Caki2 (cell line): ENCODE data around the gene DNAI1. TPM values are rescaled to one million over a fixed set of nuclear protein-coding genes. Genes with fewer than 3 reads are reported as not detected.

ENCODE experiments used
- DNase-seq: peaks from one replicate; pipeline ENCODE4 v3.0.0-alpha.2; 2015; ENCODE audit warnings: low read depth
- in situ Hi-C: cut with HindIII; loops from 2 replicates; pipeline ENCODE4 v1.10.0; 2016; ENCODE audit warnings: low sequenced_read_pairs, low pct_unique_long_range_greater_than_20kb, mixed read lengths
- total RNA-seq: library from RNA; depleted of rRNA; stranded (reverse); fragments of >200 nt; shearing (Covaris generic); gene quantifications from 2 replicates; pipeline ENCODE4 v1.2.3, GENCODE V29; 2014; ENCODE audit warnings: low replicate concordance

Gene DNAI1
- total RNA-seq, 1 experiment from 2014 or later = not detected

DNA sequence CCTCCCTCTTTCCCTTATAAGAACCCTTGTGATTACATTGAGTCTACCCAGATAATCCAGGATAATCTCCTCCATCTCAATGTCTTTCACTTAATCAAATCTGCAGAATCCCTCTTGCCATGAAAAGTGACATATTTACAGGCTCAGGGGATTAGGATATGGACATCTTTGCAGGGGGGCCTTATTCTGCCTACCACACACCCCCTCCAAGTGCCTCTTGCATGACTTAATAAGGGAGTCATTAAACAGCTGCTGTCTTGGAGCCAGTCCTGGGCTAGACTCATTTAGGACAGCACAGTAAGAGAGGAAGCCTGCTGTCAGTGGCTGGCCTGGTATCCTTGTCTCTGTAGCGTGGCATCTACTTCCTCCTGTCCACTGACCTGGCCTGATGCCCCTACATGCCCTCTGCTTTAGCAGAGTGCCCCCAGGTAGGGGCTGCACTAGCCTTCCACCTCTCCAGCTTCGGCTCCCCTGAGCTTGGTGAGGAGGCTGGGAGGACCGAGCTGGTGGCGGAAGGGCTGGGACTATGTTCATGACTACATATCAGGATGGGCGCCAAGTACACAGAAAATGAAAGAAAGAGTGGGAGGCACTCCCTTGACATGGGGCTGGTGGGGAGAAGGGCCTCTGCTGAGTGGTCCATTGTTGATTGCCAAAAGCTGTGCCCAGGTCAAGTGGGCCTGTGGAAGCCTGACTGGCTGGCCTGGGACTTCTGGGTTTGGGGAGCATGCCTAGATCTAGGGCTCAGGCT lies 46.9 kb downstream of the DNAI1 start:
- in situ Hi-C loops = no loop called here
- no peak for DNase-seq

- in situ Hi-C loops = no loop called here
- DNase-seq = no peak
Measured at GRCh38 chr9:34506623-34507022, 48.0 kb downstream of the DNAI1 start.

- no peak for DNase-seq
- in situ Hi-C loops = no loop called here
Measured at GRCh38 chr9:34507556-34507955, 49.0 kb downstream of the DNAI1 start.

GRCh38 chr9:34507966-34508365 lies 49.4 kb downstream of the DNAI1 start:
- in situ Hi-C loops = no loop called here
- DNase-seq = no peak

- DNase-seq = no peak
- in situ Hi-C loops = no loop called here
Measured at GRCh38 chr9:34508463-34508862, 49.9 kb downstream of the DNAI1 start.

DNA sequence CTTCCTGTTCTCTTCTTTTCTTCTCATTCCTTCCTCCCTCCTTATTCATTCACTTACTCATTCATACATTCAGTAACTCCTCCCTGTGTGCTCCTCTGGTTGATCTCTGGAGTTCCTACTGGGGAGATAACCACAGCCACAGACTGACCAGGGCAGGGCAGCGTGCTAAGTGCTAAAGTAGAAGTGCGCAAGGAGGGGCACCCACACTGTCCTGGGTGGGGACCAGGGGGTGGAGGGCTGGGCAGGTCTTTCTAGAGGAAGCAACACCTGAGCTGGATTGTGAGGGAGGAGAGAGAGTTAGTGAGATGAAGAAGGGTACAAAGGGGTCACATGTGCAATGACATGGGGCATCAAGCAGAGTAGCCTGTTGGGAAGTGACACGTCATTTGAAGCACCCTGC lies 50.3 kb downstream of the DNAI1 start:
- DNase-seq = no peak
- in situ Hi-C loops = no loop called here

DNA sequence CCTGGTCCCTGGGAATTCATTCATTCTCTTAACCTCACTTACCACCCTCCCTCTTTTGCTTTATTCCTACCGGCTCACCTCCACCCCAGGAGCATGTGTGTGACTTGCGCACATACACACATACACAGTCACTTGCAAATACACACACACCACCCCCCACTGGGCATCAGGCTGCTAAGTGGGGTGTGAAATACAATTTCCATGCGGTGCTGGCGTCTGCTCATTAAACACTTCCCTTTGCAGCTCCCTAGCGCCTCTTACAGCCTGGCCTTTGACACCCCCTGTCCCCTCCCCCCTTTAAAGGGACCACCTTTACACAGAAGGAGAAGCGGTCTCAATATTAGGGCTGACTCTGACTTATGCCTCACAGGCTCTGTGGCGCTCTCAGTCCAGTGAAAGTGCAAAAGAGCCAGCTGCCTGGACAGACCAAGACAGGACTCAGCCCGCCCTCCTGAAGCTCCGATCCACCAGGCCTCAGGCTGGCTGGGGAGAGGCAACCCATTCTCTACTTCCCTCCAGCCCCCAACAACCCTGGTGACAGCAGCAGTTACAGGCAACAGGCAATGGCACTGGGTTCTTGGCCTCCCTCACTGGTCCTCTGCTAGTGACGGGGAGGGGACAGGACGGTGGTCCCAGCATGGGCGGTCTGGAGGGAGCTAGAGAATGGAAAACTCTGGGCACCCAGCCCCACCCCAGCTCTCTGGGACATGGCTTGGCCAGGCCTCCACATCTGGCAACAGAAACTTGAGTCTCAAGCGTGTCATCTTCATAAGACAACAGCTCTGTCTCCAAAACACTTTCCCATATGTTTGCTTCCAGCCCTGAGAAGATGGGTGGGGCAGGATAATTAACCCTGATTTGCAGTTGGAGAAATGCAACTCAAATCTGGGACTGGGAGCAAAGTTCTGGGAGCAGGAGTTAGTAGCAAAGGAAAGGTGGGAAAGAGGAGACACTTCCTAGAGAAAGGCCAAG lies 52.2 kb downstream of the DNAI1 start:
- no peak for DNase-seq
- in situ Hi-C loops = no loop called here

DNA sequence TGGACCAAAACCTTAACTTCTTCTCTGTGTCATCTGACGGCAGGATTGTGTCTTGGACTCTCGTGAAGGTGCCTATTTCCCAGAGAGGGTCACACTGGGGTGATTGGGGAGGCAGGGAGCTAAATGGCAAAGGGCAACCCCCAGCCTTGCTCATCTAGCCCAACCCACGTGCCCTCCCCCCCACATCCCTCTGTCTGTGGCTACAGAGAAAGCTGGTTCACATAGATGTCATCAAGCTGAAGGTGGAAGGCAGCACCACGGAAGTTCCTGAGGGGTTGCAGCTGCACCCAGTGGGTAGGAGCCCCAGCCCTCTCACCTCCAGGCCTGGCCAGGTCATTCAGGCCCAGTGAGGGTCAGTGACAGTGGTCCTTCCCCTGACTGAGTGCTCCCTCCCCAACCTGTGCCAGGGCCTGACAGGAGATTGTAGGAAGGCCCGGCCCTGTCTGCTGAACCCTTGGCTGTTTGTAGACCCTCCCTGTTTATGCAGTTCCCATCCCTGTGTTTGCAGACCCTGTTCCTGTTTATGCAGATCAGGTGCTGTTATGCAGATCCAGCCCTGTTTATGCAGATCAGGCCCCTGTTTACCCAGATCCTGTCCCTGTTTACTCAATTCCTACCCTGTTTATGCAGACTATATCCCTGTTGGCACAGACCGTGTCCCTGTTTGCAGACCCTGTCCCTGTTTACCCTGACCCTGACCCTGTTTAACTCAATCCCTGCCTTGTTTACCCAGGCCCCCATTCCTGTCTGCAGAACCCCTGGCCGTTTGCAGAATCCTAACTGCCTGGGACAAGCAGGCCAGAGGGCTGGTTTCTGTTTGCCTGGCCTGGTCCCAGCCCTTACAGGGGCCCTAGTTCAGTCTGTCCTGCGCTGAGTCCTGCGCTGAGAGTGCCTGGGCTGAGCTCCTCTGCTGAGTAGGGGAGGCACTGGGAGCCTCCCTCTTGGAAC lies 53.8 kb downstream of the DNAI1 start:
- in situ Hi-C loops = no loop called here
- DNase-seq = no peak

GRCh38 chr9:34513567-34514214 lies 55.1 kb downstream of the DNAI1 start:
- DNase-seq = no peak
- in situ Hi-C loops = no loop called here

GRCh38 chr9:34514401-34514800 lies 55.8 kb downstream of the DNAI1 start:
- DNase-seq = no peak
- in situ Hi-C loops = no loop called here

DNA sequence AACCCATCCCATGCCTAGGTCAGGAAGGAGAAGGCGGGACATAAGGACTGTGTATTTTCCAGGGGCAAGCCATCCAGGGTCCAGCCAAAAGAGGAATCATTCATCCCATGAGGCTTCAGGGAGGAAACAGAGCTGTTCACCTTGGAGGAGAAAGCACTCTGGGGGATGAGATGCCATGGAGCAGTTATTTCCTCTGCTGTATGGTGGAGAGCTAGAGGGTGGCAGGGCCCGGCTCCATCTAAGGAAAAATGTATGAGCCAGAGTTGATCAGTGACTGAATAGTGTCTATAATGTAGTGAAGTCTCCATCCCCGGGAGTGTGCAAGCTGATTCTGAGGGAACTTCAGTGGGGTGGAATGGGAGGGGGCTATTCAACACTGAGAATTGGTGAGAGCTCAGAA lies 56.2 kb downstream of the DNAI1 start:
- in situ Hi-C loops = no loop called here
- no peak for DNase-seq

DNA sequence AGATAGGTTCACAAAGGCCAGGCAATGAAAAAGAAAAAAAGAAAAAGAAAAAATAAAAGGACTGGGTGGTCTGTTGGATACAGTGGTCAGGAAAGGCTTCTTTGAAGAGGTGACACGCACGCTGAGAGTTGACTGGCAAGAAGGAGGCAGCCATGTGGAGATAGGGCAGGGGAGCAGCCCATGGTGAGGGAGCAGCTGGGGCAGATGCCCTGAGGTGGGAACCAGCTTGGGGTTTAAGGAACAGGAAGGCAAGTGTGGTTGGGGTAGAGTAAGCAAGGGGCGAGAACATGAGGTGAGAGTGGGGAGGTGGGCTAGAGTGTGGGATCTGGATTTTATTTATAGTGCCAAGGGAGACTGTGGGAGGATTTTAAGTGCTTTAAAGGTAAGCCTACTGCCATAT lies 57.4 kb downstream of the DNAI1 start:
- DNase-seq = no peak
- in situ Hi-C loops = no loop called here

DNA sequence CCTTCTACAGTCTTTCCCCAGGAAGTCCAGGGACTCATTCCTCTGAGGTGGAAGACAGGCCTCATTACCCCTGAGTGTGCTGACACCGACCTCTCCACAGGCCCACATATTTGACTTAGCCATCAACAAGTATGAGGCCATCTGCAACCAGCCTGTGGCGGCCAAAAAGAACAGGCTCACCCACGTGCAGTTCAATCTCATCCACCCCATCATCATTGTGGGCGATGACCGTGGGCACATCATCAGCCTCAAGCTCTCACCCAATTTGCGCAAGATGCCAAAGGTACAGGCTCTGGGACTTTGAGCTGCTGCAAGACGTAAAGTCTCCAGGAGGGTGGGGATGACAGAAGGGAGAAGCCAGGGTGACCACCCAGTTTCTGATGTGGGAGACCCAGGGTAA lies 58.6 kb downstream of the DNAI1 start:
- in situ Hi-C loops = no loop called here
- DNase-seq = no peak

GRCh38 chr9:34518110-34518616 lies 59.6 kb downstream of the DNAI1 start:
- DNase-seq = no peak
- in situ Hi-C loops = no loop called here

DNA sequence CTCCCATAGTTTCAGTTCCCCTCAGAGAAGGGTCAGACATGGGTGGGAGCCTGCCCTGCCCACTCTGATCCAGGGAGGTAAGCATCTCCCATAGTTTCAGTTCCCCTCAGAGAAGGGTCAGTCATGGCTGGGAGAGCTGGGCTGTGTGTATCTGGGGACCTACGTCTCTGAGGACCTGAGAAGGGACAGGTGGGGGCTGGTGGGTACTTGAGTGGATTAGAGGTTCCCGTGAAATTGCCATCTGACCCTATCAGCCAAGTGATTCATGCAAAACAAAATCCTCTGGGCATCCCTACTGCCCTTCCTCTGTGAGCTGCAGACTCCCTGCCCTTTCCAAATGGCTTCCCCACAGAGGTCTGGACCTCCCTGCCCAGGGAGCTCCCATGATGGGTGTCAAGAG lies 60.3 kb downstream of the DNAI1 start:
- no peak for DNase-seq
- in situ Hi-C loops = no loop called here

DNA sequence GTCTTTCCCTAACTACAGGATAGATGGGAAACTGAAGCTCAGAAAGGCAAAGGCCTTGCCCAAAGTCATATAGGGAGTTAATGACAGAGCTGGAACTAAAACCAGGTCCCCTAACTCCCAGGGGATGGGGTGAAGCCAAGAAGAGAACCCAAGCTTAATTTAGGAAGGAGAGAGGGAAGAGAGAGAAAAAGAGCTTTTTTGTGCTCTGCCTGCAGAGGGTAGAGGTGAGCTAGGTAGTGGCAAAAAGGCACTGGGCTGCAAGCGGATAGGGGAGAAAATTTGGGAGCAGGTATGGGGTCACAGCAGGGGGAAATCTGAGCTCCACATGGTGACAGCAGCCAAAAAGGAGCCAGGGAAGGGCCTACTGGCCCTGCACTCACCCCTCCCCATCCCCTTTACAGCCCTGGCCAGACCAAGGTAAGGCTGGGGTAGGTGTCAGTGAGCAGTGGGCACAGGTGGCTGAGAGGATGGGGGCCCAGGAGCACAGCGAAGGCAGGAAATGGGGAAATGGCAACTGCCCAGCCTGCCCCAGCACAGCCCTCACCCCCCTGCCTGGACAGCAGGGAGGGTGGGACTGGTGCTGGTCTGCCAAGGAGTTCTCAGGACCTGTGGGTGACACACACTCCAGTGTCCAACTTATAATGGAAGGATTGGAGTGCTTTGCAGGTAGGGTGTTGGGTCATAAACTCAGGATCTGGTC lies 60.9 kb downstream of the DNAI1 start:
- no peak for DNase-seq
- in situ Hi-C loops = no loop called here

DNA sequence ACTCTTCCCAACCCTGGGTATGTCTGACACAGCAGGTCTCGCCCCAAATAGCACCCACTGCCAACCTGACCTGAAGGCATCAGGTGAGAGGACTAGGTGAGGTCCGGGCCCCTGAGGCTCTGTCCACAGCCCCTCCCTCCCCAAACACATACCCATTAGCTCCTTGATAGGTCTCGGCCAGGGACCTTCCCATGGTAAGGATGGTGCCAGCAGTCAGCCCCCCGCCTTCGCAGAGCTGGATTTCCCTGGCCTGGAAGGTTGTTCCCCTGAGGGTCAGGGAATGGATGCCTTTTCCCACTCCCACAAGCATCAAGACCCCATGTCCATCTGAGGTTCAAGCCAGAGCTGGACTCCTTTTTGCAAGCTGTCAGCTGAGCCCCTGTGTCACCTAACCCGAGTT lies 61.5 kb downstream of the DNAI1 start:
- DNase-seq = no peak
- in situ Hi-C loops = no loop called here
